ENCODE measurements around the gene ATOSA. TPM values are rescaled to one million over a fixed set of nuclear protein-coding genes. Genes with fewer than 3 reads are reported as not detected.
A peak's percentile ranks its signal among the peaks of the same experiment; 100 is the strongest.

The ATOSA gene
- total RNA-seq, 1 donor from 2014 or later: 46.7 TPM

DNA sequence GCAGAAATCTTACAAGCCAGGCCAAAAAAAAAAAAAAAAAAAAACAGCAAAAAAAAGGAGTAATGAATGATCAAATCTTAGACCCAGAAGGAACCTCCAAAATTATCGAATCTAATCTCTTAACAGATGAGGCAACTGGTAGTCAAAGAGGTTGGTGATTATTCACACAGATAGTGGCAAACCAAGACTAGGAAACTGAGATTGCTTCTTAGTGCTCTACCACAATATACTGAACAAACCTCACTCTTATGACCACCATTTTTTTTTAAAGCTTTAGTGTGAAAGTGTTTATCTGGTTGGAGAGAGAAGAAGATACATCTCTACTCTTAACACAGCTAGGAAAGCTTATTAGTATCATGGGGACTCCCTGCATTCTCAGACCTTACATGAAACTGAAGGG lies 17.3 kb downstream of the ATOSA start:
- H3K27ac ChIP-seq: no peak overlapping the region
- no peak for DNase-seq
- no peak for TF ChIP-seq CTCF (IDR thresholded peaks at IDR 0.05)
- no peak overlapping the region for H3K4me3 ChIP-seq
- no peaks in the 10 kb centered on the region for H3K27me3 ChIP-seq (ENCODE audit: low read depth)
- H3K4me1 ChIP-seq: peaks cover 16% of the 10 kb centered on the region
- intact Hi-C loops (cut with DNase I): no loop called here
- no peaks in the 10 kb centered on the region for H3K9me3 ChIP-seq
- no peak for ATAC-seq
- peaks cover 85% of the 10 kb centered on the region for H3K36me3 ChIP-seq

GRCh38 chr15:52660192-52660591 lies 19.0 kb downstream of the ATOSA start:
- no peak for ATAC-seq
- intact Hi-C loops (cut with DNase I): no loop called here
- no peak for DNase-seq
- Histone ChIP-seq H3K36me3 (peaks cover 78% of the 10 kb centered on the region), H3K27ac (no peak overlapping the region), H3K4me3 (no peak overlapping the region), H3K4me1 (peaks cover 24% of the 10 kb centered on the region), H3K27me3 (ENCODE audit: low read depth) (no peaks in the 10 kb centered on the region), H3K9me3 (no peaks in the 10 kb centered on the region)
- no peak for TF ChIP-seq CTCF (IDR thresholded peaks at IDR 0.05)

GRCh38 chr15:52658955-52659354 lies 20.2 kb downstream of the ATOSA start:
- H3K9me3 ChIP-seq: no peaks in the 10 kb centered on the region
- H3K27ac ChIP-seq: no peak overlapping the region
- no peak for TF ChIP-seq CTCF (IDR thresholded peaks at IDR 0.05)
- H3K36me3 ChIP-seq: peaks cover 78% of the 10 kb centered on the region
- H3K27me3 ChIP-seq (ENCODE audit: low read depth): no peaks in the 10 kb centered on the region
- H3K4me1 ChIP-seq: peaks cover 30% of the 10 kb centered on the region
- ATAC-seq: no peak
- intact Hi-C loops (cut with DNase I): no loop called here
- H3K4me3 ChIP-seq: no peak overlapping the region
- DNase-seq: no peak

GRCh38 chr15:52657338-52657737 lies 21.9 kb downstream of the ATOSA start:
- ATAC-seq (peak in 1 of 2 donors; percentile 80), DNase-seq (no peak)
- H3K27me3 ChIP-seq (ENCODE audit: low read depth): no peaks in the 10 kb centered on the region
- no peaks in the 10 kb centered on the region for H3K9me3 ChIP-seq
- no peak for TF ChIP-seq CTCF (IDR thresholded peaks at IDR 0.05)
- H3K4me1 ChIP-seq: peaks cover 46% of the 10 kb centered on the region
- no peak overlapping the region for H3K4me3 ChIP-seq
- intact Hi-C loops (cut with DNase I): no loop called here
- peaks cover 62% of the 10 kb centered on the region for H3K36me3 ChIP-seq
- H3K27ac ChIP-seq: no peak overlapping the region

- no peak overlapping the region for H3K4me3 ChIP-seq
- ATAC-seq (no peak), DNase-seq (no peak)
- peaks cover 55% of the 10 kb centered on the region for H3K36me3 ChIP-seq
- no peaks in the 10 kb centered on the region for H3K9me3 ChIP-seq
- H3K27ac ChIP-seq: peak overlapping the region; percentile 1
- peaks cover 53% of the 10 kb centered on the region for H3K4me1 ChIP-seq
- H3K27me3 ChIP-seq (ENCODE audit: low read depth): no peaks in the 10 kb centered on the region
- no peak for TF ChIP-seq CTCF (IDR thresholded peaks at IDR 0.05)
- intact Hi-C loops (cut with DNase I): no loop called here
These were observed 22.8 kb downstream of the ATOSA start for GRCh38 chr15:52656412-52656811.

Measured in lower lobe of right lung (tissue), 2 donors.